LNCAP (cell line): Measurements from ENCODE around the gene PDLIM3.

Source experiments
- CTCF ChIP-seq: fragments of 450-650 bp; IDR thresholded peaks from 2 replicates; pipeline ENCODE4 v1.5.1; 2017; ENCODE audit warnings: mild to moderate bottlenecking

Gene PDLIM3

GRCh38 chr4:185522451-185522850, 12.9 kb downstream of the PDLIM3 start:
- no peak for TF ChIP-seq CTCF

- no peak for TF ChIP-seq CTCF
Measured at GRCh38 chr4:185520119-185520518, 15.2 kb downstream of the PDLIM3 start.

GRCh38 chr4:185518494-185518893, 16.8 kb downstream of the PDLIM3 start:
- TF ChIP-seq CTCF: no peak

GRCh38 chr4:185518069-185518468, 17.2 kb downstream of the PDLIM3 start:
- TF ChIP-seq CTCF: no peak

GRCh38 chr4:185515248-185515647, 20.1 kb downstream of the PDLIM3 start:
- no peak for TF ChIP-seq CTCF

- no peak for TF ChIP-seq CTCF
Measured at GRCh38 chr4:185514182-185514697, 21.1 kb downstream of the PDLIM3 start.

GRCh38 chr4:185513489-185514181, 21.7 kb downstream of the PDLIM3 start:
- no peak for TF ChIP-seq CTCF

GRCh38 chr4:185512516-185512915, 22.8 kb downstream of the PDLIM3 start:
- TF ChIP-seq CTCF: no peak
